RPMI8226 (cell line): Measurements from ENCODE around the gene ZNF548.
"Not testable (repeated sequence)": the region's sequence is repeated elsewhere in the genome, so short reads cannot be mapped to it uniquely, and the experiment has no call there.

Experiments
- DNase-seq: peaks from one replicate; pipeline ENCODE4 v3.0.0-alpha.2; 2015

Gene ZNF548

GRCh38 chr19:57389730-57390598 lies at the start of gene ZNF548:
TSS of gene ZNF548 (plus strand) at chr19:57389854. CDS start at chr19:57390100, 246 bp downstream.
- peak; percentile 95 for DNase-seq

- DNase-seq = no peak
These were observed 47.1 kb upstream of the ZNF548 start for GRCh38 chr19:57342582-57342981.

- no peak for DNase-seq
These were observed 41.5 kb upstream of the ZNF548 start for GRCh38 chr19:57348136-57348535.

- DNase-seq = peak; percentile 95
These were observed 38.5 kb upstream of the ZNF548 start, which contains the start of gene ZNF304 for GRCh38 chr19:57350877-57351805. TSS of gene ZNF304 (plus strand) at chr19:57351271. CDS start at chr19:57351665, 394 bp downstream.

- DNase-seq = no peak
These were observed 37.8 kb upstream of the ZNF548 start for GRCh38 chr19:57351867-57352266.

GRCh38 chr19:57355916-57356315 lies 33.7 kb upstream of the ZNF548 start:
- DNase-seq = no peak

GRCh38 chr19:57357406-57357805 lies 32.2 kb upstream of the ZNF548 start:
- DNase-seq = no peak

- DNase-seq = no peak
These were observed 30.4 kb upstream of the ZNF548 start for GRCh38 chr19:57359300-57359699.

- DNase-seq = no peak
These were observed 27.2 kb upstream of the ZNF548 start for GRCh38 chr19:57362419-57362818.

- DNase-seq = peak; percentile 99
These were observed 26.5 kb upstream of the ZNF548 start, which contains the start of the genes TRAPPC2B and ZNF547 for GRCh38 chr19:57362997-57363687. TSS of gene TRAPPC2B (plus strand) at chr19:57363551. CDS start at chr19:57364834, 1,283 bp downstream. TSS of gene ZNF547 (plus strand) at chr19:57363551. CDS start at chr19:57368556, 5,005 bp downstream.

- DNase-seq = peak; percentile 14
These were observed 25.9 kb upstream of the ZNF548 start for GRCh38 chr19:57363688-57364181.

GRCh38 chr19:57366776-57367175 lies 22.9 kb upstream of the ZNF548 start:
- DNase-seq = no peak

GRCh38 chr19:57374179-57374578 lies 15.5 kb upstream of the ZNF548 start:
- DNase-seq = no peak

- DNase-seq = not testable (repeated sequence)
These were observed 15.0 kb upstream of the ZNF548 start for GRCh38 chr19:57374647-57375046.

GRCh38 chr19:57376151-57376550 lies 13.5 kb upstream of the ZNF548 start:
- DNase-seq = no peak

GRCh38 chr19:57377498-57378146 lies 12.0 kb upstream of the ZNF548 start:
- DNase-seq = no peak

GRCh38 chr19:57380923-57381322 lies 8.7 kb upstream of the ZNF548 start:
- DNase-seq = no peak

GRCh38 chr19:57382806-57383488 lies 6.7 kb upstream of the ZNF548 start:
- DNase-seq = no peak

- DNase-seq = no peak
These were observed 392 bp upstream of the ZNF548 start for GRCh38 chr19:57389194-57389729.

- no peak for DNase-seq
These were observed 6.1 kb downstream of the ZNF548 start for GRCh38 chr19:57395710-57396109.

GRCh38 chr19:57398868-57399267 lies 9.2 kb downstream of the ZNF548 start:
- no peak for DNase-seq
